SU-DHL-6 (cell line): ENCODE data around the gene ACSS1.

Source experiments
- CTCF ChIP-seq: fragments of 200-600 bp; sonication (generic); IDR thresholded peaks from one replicate; pipeline ENCODE4 v1.5.1; 2017; ENCODE audit warnings: antibody characterized with exemption, mild to moderate bottlenecking, low read length, moderate library complexity; ENCODE audit not compliant: insufficient read depth, poor library complexity, severe bottlenecking
- EZH2phosphoT487 ChIP-seq: fragments of 200-600 bp; sonication (generic), shearing (Covaris generic); conservative IDR thresholded peaks from 2 replicates; pipeline ENCODE4 v1.6.1; 2018; ENCODE audit warnings: mild to moderate bottlenecking, antibody characterized with exemption, low read length, moderate library complexity, mixed read lengths

- TF ChIP-seq CTCF = no peak
- TF ChIP-seq EZH2phosphoT487 = no peak
These were observed 48.5 kb downstream of the ACSS1 start for GRCh38 chr20:25009218-25010145.
